K562 (cell line): ENCODE data around the gene RABEPK. TPM values are rescaled to one million over a fixed set of nuclear protein-coding genes. Genes with fewer than 3 reads are reported as not detected.
A peak's percentile ranks its signal among the peaks of the same experiment; 100 is the strongest.

Experiments used
- BACH1 ChIP-seq: fragments of 200-800 bp; sonication (Bioruptor generic); IDR thresholded peaks from 2 replicates; pipeline ENCODE4 v1.6.1; 2016; ENCODE audit warnings: missing genetic modification characterization, missing compliant biosample characterization
- CXXC5 ChIP-seq: fragments of 250-450 bp; sonication (Bioruptor Pico); IDR thresholded peaks from 2 replicates; pipeline ENCODE4 v1.8.0; 2022; ENCODE audit warnings: inconsistent platforms, mild to moderate bottlenecking, moderate library complexity
- ESRRA ChIP-seq: fragments of 450-650 bp; IDR thresholded peaks from 2 replicates; pipeline ENCODE4 v1.6.1; 2014; ENCODE audit warnings: low read depth, mild to moderate bottlenecking, moderate library complexity, borderline replicate concordance
- HOXB6 ChIP-seq: fragments of 250-450 bp; sonication (Bioruptor Pico); IDR thresholded peaks from 2 replicates; pipeline ENCODE4 v1.5.1; 2022; ENCODE audit warnings: mild to moderate bottlenecking, borderline replicate concordance
- MXI1 ChIP-seq: IDR thresholded peaks from 2 replicates; pipeline ENCODE4 v1.6.1; 2011; ENCODE audit warnings: low read depth, mild to moderate bottlenecking, improper control_type of control experiment, low read length
- POLR2H ChIP-seq: IDR thresholded peaks from 2 replicates; pipeline ENCODE4 v1.6.1; 2016; ENCODE audit warnings: missing genetic modification characterization, low read depth, mild to moderate bottlenecking, control low read depth, missing compliant biosample characterization, moderate library complexity
- PRPF4 ChIP-seq: fragments of 200-400 bp; formaldehyde crosslinking; IDR thresholded peaks from one replicate; pipeline ENCODE4 v1.6.1; 2017; ENCODE audit warnings: low read length, low read depth, mild to moderate bottlenecking; ENCODE audit not compliant: insufficient read depth, poor library complexity, severe bottlenecking
- SMARCB1 ChIP-seq: IDR thresholded peaks from 2 replicates; pipeline ENCODE4 v1.6.1; 2011; ENCODE audit warnings: improper control_type of control experiment, low read depth; ENCODE audit not compliant: insufficient read length
- SMARCE1 ChIP-seq: fragments of 450-650 bp; IDR thresholded peaks from 2 replicates; pipeline ENCODE4 v1.7.1; 2016; ENCODE audit warnings: mild to moderate bottlenecking
- TEAD1 ChIP-seq, 2 experiments: fragments of 450-650 bp in 1 of 2; sonication (generic) in 1 of 2; formaldehyde crosslinking; IDR thresholded peaks; 2 replicates each; pipeline versions ENCODE4 v1.4.0 to v1.8.0; 2020 to 2022; ENCODE audit warnings: mild to moderate bottlenecking in 2 of 2, missing genetic modification reagents in 1 of 2
- U2AF2 ChIP-seq: fragments of 200-400 bp; formaldehyde crosslinking; optimal IDR thresholded peaks from 2 replicates; pipeline ENCODE3; 2017; ENCODE audit warnings: low read depth, mild to moderate bottlenecking, low read length
- XRCC4 ChIP-seq: IDR thresholded peaks from one replicate; pipeline ENCODE4 v1.6.1; 2011; ENCODE audit not compliant: insufficient read depth, insufficient read length; ENCODE audit errors: extremely low read depth
- ZC3H11A ChIP-seq: IDR thresholded peaks from 2 replicates; pipeline ENCODE4 v1.6.1; 2012; ENCODE audit warnings: low read depth, low read length, improper control_type of control experiment
- ZNF124 ChIP-seq: sonication (generic); formaldehyde crosslinking; IDR thresholded peaks from 2 replicates; pipeline ENCODE4 v1.8.1; 2022; ENCODE audit warnings: missing genetic modification reagents
- ZNF311 ChIP-seq: fragments of 250-450 bp; sonication (Bioruptor Pico); IDR thresholded peaks from 2 replicates; pipeline ENCODE4 v1.4.0; 2020; ENCODE audit warnings: mild to moderate bottlenecking, moderate library complexity
- ZNF444 ChIP-seq: fragments of 250-450 bp; sonication (Bioruptor Pico); IDR thresholded peaks from 2 replicates; pipeline ENCODE4 v1.4.0; 2020; ENCODE audit warnings: mild to moderate bottlenecking, moderate library complexity
- ZNF77 ChIP-seq: fragments of 250-450 bp; sonication (Bioruptor Pico); IDR thresholded peaks from 2 replicates; pipeline ENCODE4 v1.5.0; 2020
- ZZZ3 ChIP-seq: fragments of 450-650 bp; IDR thresholded peaks from 2 replicates; pipeline ENCODE4 v1.6.1; 2016; ENCODE audit warnings: antibody characterized with exemption, mild to moderate bottlenecking, moderate library complexity
- polyA plus RNA-seq, 8 experiments: library from polyadenylated mRNA; depleted of rRNA in 4 of 8; stranded (reverse) in 5 of 8; unstranded in 3 of 8; fragments of >200 nt; fragmentation: Nextera tagmentation in 2 of 8; fragmentation: Illumina TruSeq in 1 of 8; extraction: Ambion mirVana in 2 of 8; extraction: Trizol in 1 of 8; gene quantifications; 2 replicates each; pipeline versions ENCODE4 v1.2.1 to v1.2.3, GENCODE V29; 2011 to 2014; ENCODE audit warnings: inconsistent platforms in 1 of 8, missing spikeins in 1 of 8
- total RNA-seq, 7 experiments: library from RNA; depleted of rRNA in 6 of 7; stranded (reverse); fragments of >200 nt in 6 of 7; fragmentation: Illumina TruSeq in 2 of 7; extraction: Trizol in 2 of 7; gene quantifications; 2 replicates each; pipeline versions ENCODE4 v1.2.1 to v1.2.3, GENCODE V29; 2011 to 2021; ENCODE audit warnings: low replicate concordance in 1 of 7
- TF ChIP-seq, protein P1 (sequence below): fragments of 200-400 bp; formaldehyde crosslinking; IDR thresholded peaks from 2 replicates; pipeline ENCODE4 v1.6.1; 2017; ENCODE audit warnings: mild to moderate bottlenecking, low read depth, low read length, moderate library complexity
- TF ChIP-seq, protein P2 (sequence below): fragments of 250-450 bp; sonication (Bioruptor Pico); IDR thresholded peaks from 2 replicates; pipeline ENCODE4 v1.5.0; 2021; ENCODE audit warnings: mild to moderate bottlenecking, borderline replicate concordance
- TF ChIP-seq, protein P3 (sequence below): fragments of 450-650 bp; formaldehyde crosslinking; IDR thresholded peaks from 2 replicates; pipeline ENCODE4 v1.4.0; 2022; ENCODE audit warnings: mild to moderate bottlenecking, moderate library complexity

The RABEPK gene
- total and polyA plus RNA-seq, 9 of the 15 experiments (the other 6 are each of a cell fraction or from before 2014, with no cell fraction given) = 38.3 to 113 (median 52.8) TPM

DNA sequence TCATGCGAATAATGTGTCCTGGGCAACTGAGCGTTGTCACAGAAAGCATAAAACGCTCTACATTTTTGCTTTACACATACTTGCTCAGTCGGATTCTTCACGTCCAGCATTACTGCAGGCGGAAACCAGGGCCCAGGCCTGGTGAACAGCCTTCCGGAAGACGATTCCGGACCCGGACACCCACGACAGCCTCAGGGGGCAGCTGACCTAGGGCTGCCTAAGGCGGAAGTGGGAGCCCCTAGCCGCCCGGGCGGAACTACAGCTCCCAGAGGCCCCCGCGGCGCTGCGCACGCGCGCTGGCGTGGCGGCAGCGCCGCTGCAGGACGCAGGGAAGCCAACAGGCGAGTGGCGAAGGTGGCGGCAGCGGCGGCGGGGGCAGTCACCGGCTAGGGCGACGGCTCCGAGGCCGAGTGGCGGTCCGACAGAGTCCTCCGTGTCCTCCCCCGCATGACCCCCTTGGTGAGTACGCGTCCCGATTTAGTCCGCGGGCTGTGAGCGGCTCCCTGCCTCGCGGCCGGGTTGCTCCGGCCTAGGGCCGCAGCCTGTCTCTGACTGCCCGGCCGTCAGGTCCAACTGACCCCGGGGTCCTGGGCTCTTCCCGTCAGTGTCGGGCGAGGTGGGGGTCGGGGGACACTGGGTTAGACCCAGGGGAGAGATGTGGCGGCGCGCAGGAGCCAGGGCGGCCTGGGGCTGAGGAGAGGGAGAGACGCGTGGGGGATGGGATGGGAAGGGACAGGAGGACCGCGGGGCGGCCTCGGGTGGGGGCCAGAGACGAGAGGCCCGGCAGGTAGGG is 61.4 kb downstream of the RABEPK start, which contains the start of gene GAPVD1 (continued):
- TF ChIP-seq HOXB6 (CRISPR knock-in tag) (no peak), PRPF4 (no peak), ZNF444 (CRISPR knock-in tag) (no peak), POLR2H (tag) (peak; percentile 81), SMARCB1 (no peak), U2AF2 (no peak), ZNF77 (CRISPR knock-in tag) (no peak), MXI1 (no peak), ZC3H11A (no peak), ESRRA (peak; percentile 48; the same call in 1 of the 2 replicates), CXXC5 (CRISPR knock-in tag) (peak; percentile 85), BACH1 (tag) (no peak), ZZZ3 (no peak), SMARCE1 (no peak; the same call in none of the 2 replicates), TEAD1 (CRISPR knock-in tag; IDR thresholded peaks at IDR 0.05) (no peak; a peak in 1 of 4 replicates), ZNF311 (CRISPR knock-in tag) (no peak), ZNF124 (CRISPR knock-in tag) (no peak), XRCC4 (no peak)
- TF ChIP-seq, protein P1, sequence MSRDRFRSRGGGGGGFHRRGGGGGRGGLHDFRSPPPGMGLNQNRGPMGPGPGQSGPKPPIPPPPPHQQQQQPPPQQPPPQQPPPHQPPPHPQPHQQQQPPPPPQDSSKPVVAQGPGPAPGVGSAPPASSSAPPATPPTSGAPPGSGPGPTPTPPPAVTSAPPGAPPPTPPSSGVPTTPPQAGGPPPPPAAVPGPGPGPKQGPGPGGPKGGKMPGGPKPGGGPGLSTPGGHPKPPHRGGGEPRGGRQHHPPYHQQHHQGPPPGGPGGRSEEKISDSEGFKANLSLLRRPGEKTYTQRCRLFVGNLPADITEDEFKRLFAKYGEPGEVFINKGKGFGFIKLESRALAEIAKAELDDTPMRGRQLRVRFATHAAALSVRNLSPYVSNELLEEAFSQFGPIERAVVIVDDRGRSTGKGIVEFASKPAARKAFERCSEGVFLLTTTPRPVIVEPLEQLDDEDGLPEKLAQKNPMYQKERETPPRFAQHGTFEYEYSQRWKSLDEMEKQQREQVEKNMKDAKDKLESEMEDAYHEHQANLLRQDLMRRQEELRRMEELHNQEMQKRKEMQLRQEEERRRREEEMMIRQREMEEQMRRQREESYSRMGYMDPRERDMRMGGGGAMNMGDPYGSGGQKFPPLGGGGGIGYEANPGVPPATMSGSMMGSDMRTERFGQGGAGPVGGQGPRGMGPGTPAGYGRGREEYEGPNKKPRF = no peak
- TF ChIP-seq, protein P2, sequence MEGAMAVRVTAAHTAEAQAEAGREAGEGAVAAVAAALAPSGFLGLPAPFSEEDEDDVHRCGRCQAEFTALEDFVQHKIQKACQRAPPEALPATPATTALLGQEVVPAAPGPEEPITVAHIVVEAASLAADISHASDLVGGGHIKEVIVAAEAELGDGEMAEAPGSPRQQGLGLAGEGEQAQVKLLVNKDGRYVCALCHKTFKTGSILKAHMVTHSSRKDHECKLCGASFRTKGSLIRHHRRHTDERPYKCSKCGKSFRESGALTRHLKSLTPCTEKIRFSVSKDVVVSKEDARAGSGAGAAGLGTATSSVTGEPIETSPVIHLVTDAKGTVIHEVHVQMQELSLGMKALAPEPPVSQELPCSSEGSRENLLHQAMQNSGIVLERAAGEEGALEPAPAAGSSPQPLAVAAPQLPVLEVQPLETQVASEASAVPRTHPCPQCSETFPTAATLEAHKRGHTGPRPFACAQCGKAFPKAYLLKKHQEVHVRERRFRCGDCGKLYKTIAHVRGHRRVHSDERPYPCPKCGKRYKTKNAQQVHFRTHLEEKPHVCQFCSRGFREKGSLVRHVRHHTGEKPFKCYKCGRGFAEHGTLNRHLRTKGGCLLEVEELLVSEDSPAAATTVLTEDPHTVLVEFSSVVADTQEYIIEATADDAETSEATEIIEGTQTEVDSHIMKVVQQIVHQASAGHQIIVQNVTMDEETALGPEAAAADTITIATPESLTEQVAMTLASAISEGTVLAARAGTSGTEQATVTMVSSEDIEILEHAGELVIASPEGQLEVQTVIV (CRISPR knock-in tag) = no peak
- TF ChIP-seq, protein P3, sequence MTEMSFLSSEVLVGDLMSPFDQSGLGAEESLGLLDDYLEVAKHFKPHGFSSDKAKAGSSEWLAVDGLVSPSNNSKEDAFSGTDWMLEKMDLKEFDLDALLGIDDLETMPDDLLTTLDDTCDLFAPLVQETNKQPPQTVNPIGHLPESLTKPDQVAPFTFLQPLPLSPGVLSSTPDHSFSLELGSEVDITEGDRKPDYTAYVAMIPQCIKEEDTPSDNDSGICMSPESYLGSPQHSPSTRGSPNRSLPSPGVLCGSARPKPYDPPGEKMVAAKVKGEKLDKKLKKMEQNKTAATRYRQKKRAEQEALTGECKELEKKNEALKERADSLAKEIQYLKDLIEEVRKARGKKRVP = no peak
